RWPE1 (cell line): Measurements from ENCODE around the gene HHAT.

Experiments used
- CTCF ChIA-PET: fragments of 350-600 bp; sonication (Branson Sonifier 250); formaldehyde crosslinking; extraction: SDS; loops from one replicate; lab custom pipeline; 2021; lab: Yijun Ruan, JAX
- POLR2A ChIA-PET: fragments of 400-600 bp; formaldehyde crosslinking; extraction: SDS; loops from one replicate; lab custom pipeline; 2020; ENCODE audit warnings: antibody characterized with exemption; ENCODE audit not compliant: low non-redundant PET; lab: Yijun Ruan, JAX
- DNase-seq: peaks from one replicate; pipeline ENCODE4 v3.0.0; 2012; ENCODE audit warnings: low spot score
- H3K27ac ChIP-seq: fragments of 450-650 bp; 2 replicates; pipeline ENCODE4 v1.5.1; 2017
- CTCF ChIP-seq: fragments of 450-650 bp; conservative IDR thresholded peaks from 2 replicates; pipeline ENCODE4 v1.5.1; 2017; ENCODE audit warnings: low read depth, mild to moderate bottlenecking

Gene HHAT

GRCh38 chr1:210600421-210601159, 271.9 kb downstream of the HHAT start:
- no peak for TF ChIP-seq CTCF
- ChIA-PET CTCF (no interaction called here), POLR2A (no interaction called here)
- no peak overlapping the region for H3K27ac ChIP-seq
- no peak for DNase-seq

GRCh38 chr1:210603123-210603522, 274.4 kb downstream of the HHAT start:
- DNase-seq = no peak
- H3K27ac ChIP-seq = no peak overlapping the region
- ChIA-PET CTCF (no interaction called here), POLR2A (no interaction called here)
- TF ChIP-seq CTCF = no peak

GRCh38 chr1:210605099-210605498, 276.4 kb downstream of the HHAT start:
- ChIA-PET POLR2A (no interaction called here), CTCF (no interaction called here)
- TF ChIP-seq CTCF = no peak
- DNase-seq = no peak
- H3K27ac ChIP-seq = no peak overlapping the region

GRCh38 chr1:210607361-210607760, 278.7 kb downstream of the HHAT start:
- ChIA-PET POLR2A (no interaction called here), CTCF (no interaction called here)
- no peak for DNase-seq
- no peak overlapping the region for H3K27ac ChIP-seq
- TF ChIP-seq CTCF = no peak

- no peak for DNase-seq
Observed at GRCh38 chr1:210608767-210609166, 280.1 kb downstream of the HHAT start.

GRCh38 chr1:210616356-210616755, 287.7 kb downstream of the HHAT start:
- TF ChIP-seq CTCF = no peak
- H3K27ac ChIP-seq = no peak overlapping the region
- DNase-seq = no peak
- POLR2A ChIA-PET = no interaction called here
- CTCF ChIA-PET = interaction anchor here (0.8 kb wide), 2 partner anchors 68 to 94 kb away, joined by 3 to 4 read pairs; no protein-coding TSS in a partner anchor

More at GRCh38 chr1:210608767-210609166, 280.1 kb downstream of the HHAT start:
- ChIA-PET POLR2A (no interaction called here), CTCF (no interaction called here)
- H3K27ac ChIP-seq = no peak overlapping the region
- TF ChIP-seq CTCF = no peak
